IPS DF 4.7 (cell line): ENCODE measurements around the gene C3.
"Not testable (repeated sequence)": the region's sequence is repeated elsewhere in the genome, so short reads cannot be mapped to it uniquely, and the experiment has no call there.

Experiments
- DNase-seq: peaks from one replicate; pipeline ENCODE4 v3.0.0-alpha.2; 2013; ENCODE audit warnings: low spot score; ENCODE audit errors: extremely low read depth

C3 gene

GRCh38 chr19:6693056-6693471 lies 27.4 kb downstream of the C3 start:
- no peak for DNase-seq

GRCh38 chr19:6692027-6692426 lies 28.4 kb downstream of the C3 start:
- DNase-seq, result no peak

- no peak for DNase-seq
Measured at GRCh38 chr19:6691342-6691741, 29.1 kb downstream of the C3 start.

GRCh38 chr19:6690160-6690885 lies 30.1 kb downstream of the C3 start:
- no peak for DNase-seq

GRCh38 chr19:6687114-6687513 lies 33.3 kb downstream of the C3 start:
- DNase-seq, result no peak

GRCh38 chr19:6686628-6686975 lies 33.8 kb downstream of the C3 start:
- DNase-seq, result no peak

- no peak for DNase-seq
Measured at GRCh38 chr19:6685962-6686627, 34.4 kb downstream of the C3 start.

GRCh38 chr19:6685482-6685881 lies 35.0 kb downstream of the C3 start:
- DNase-seq, result no peak

GRCh38 chr19:6683971-6684370 lies 36.5 kb downstream of the C3 start:
- no peak for DNase-seq

GRCh38 chr19:6682607-6683128 lies 37.8 kb downstream of the C3 start:
- DNase-seq, result no peak

GRCh38 chr19:6680141-6680540 lies 40.3 kb downstream of the C3 start:
- DNase-seq, result no peak

- DNase-seq, result no peak
Measured at GRCh38 chr19:6679139-6679538, 41.3 kb downstream of the C3 start.

- DNase-seq, result no peak
Measured at GRCh38 chr19:6678690-6679109, 41.8 kb downstream of the C3 start.

- no peak for DNase-seq
Measured at GRCh38 chr19:6677883-6678689, 42.4 kb downstream of the C3 start.

- no peak for DNase-seq
Measured at GRCh38 chr19:6677495-6677882, 43.0 kb downstream of the C3 start.

GRCh38 chr19:6676288-6676687 lies 44.2 kb downstream of the C3 start:
- no peak for DNase-seq

GRCh38 chr19:6674868-6675305 lies 45.6 kb downstream of the C3 start:
- no peak for DNase-seq

GRCh38 chr19:6674408-6674807 lies 46.0 kb downstream of the C3 start:
- not testable (repeated sequence) for DNase-seq

GRCh38 chr19:6672693-6673290 lies 47.7 kb downstream of the C3 start:
- DNase-seq, result no peak

- no peak for DNase-seq
Measured at GRCh38 chr19:6671960-6672359, 48.5 kb downstream of the C3 start.

- DNase-seq, result no peak
Measured at GRCh38 chr19:6668691-6669090, 51.8 kb downstream of the C3 start.
